Left ventricle myocardium inferior (tissue), 1 donor: ENCODE results near the gene WDR37. TPM values are rescaled to one million over a fixed set of nuclear protein-coding genes. Genes with fewer than 3 reads are reported as not detected.

Experiments used
- DNase-seq: peaks from one replicate; pipeline ENCODE4 v3.0.0-alpha.2; 2020
- H3K27ac ChIP-seq: fragments of 200-600 bp; replicated peaks from 2 replicates; pipeline ENCODE4 v1.8.0; 2021
- H3K27me3 ChIP-seq: fragments of 200-600 bp; 2 replicates; pipeline ENCODE4 v1.8.0; 2021; ENCODE audit warnings: low read depth
- H3K36me3 ChIP-seq: fragments of 200-600 bp; 2 replicates; pipeline ENCODE4 v1.8.0; 2021
- H3K4me1 ChIP-seq: fragments of 200-600 bp; 2 replicates; pipeline ENCODE4 v1.8.0; 2021
- H3K4me3 ChIP-seq: fragments of 200-600 bp; 2 replicates; pipeline ENCODE4 v1.8.0; 2021; ENCODE audit warnings: mild to moderate bottlenecking, moderate library complexity
- H3K9me3 ChIP-seq: fragments of 200-600 bp; replicated peaks from 2 replicates; pipeline ENCODE4 v1.8.0; 2021
- intact Hi-C: fragments of 100-400 bp; cut with micrococcal nuclease; formaldehyde crosslinking; loops from one replicate; pipeline ENCODE4 v1.11.0; 2022
- total RNA-seq: library from RNA; stranded (reverse); fragmentation: NEBNext Ultra II Directional; extraction: Animal tissue kit (Norgen Biotek cat#: 25700); gene quantifications from one replicate; pipeline ENCODE4 v1.2.1, GENCODE V29; 2021
- TF ChIP-seq, protein P1 (sequence below): fragments of 200-600 bp; IDR thresholded peaks from 2 replicates; pipeline ENCODE4 v1.8.0; 2021; ENCODE audit warnings: antibody characterized with exemption, mild to moderate bottlenecking, borderline replicate concordance
- donor health status: DM: no; HTN: yes; CAD: no; lungs with severe emphysema.

Gene WDR37
- total RNA-seq, 1 donor from 2014 or later, result 28.2 TPM

- TF ChIP-seq, protein P1, sequence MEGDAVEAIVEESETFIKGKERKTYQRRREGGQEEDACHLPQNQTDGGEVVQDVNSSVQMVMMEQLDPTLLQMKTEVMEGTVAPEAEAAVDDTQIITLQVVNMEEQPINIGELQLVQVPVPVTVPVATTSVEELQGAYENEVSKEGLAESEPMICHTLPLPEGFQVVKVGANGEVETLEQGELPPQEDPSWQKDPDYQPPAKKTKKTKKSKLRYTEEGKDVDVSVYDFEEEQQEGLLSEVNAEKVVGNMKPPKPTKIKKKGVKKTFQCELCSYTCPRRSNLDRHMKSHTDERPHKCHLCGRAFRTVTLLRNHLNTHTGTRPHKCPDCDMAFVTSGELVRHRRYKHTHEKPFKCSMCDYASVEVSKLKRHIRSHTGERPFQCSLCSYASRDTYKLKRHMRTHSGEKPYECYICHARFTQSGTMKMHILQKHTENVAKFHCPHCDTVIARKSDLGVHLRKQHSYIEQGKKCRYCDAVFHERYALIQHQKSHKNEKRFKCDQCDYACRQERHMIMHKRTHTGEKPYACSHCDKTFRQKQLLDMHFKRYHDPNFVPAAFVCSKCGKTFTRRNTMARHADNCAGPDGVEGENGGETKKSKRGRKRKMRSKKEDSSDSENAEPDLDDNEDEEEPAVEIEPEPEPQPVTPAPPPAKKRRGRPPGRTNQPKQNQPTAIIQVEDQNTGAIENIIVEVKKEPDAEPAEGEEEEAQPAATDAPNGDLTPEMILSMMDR, result peak; percentile 63
- Histone ChIP-seq H3K36me3 (peaks cover 77% of the 10 kb centered on the region), H3K27ac (peak overlapping the region; percentile 24), H3K9me3 (no peaks in the 10 kb centered on the region), H3K4me1 (peaks cover 37% of the 10 kb centered on the region), H3K4me3 (no peak overlapping the region), H3K27me3 (no peaks in the 10 kb centered on the region)
- DNase-seq, result peak; percentile 42
- intact Hi-C loops, result no loop called here
Observed at GRCh38 chr10:1109795-1110673, 53.8 kb downstream of the WDR37 start.

GRCh38 chr10:1110674-1111119 is 54.5 kb downstream of the WDR37 start:
- Histone ChIP-seq H3K4me3 (no peak overlapping the region), H3K27me3 (no peaks in the 10 kb centered on the region), H3K36me3 (peaks cover 74% of the 10 kb centered on the region), H3K9me3 (no peaks in the 10 kb centered on the region), H3K27ac (peak overlapping the region; percentile 24), H3K4me1 (peaks cover 44% of the 10 kb centered on the region)
- intact Hi-C loops, result no loop called here
- TF ChIP-seq, protein P1, result no peak
- no peak for DNase-seq

- Histone ChIP-seq H3K4me3 (no peak overlapping the region), H3K27ac (no peak overlapping the region), H3K36me3 (peaks cover 68% of the 10 kb centered on the region), H3K9me3 (no peaks in the 10 kb centered on the region), H3K27me3 (no peaks in the 10 kb centered on the region), H3K4me1 (peaks cover 55% of the 10 kb centered on the region)
- TF ChIP-seq, protein P1, result no peak
- no peak for DNase-seq
- intact Hi-C loops, result no loop called here
Observed at GRCh38 chr10:1114315-1114714, 58.1 kb downstream of the WDR37 start.

- intact Hi-C loops, result no loop called here
- TF ChIP-seq, protein P1, result no peak
- no peak for DNase-seq
- Histone ChIP-seq H3K4me1 (peaks cover 58% of the 10 kb centered on the region), H3K4me3 (no peak overlapping the region), H3K27ac (no peak overlapping the region), H3K27me3 (no peaks in the 10 kb centered on the region), H3K36me3 (peaks cover 72% of the 10 kb centered on the region), H3K9me3 (no peaks in the 10 kb centered on the region)
Observed at GRCh38 chr10:1114719-1115606, 58.8 kb downstream of the WDR37 start.

GRCh38 chr10:1115607-1115955 is 59.4 kb downstream of the WDR37 start:
- H3K36me3 ChIP-seq, result peaks cover 73% of the 10 kb centered on the region

More at GRCh38 chr10:1115607-1115955, 59.4 kb downstream of the WDR37 start:
- no peaks in the 10 kb centered on the region for H3K27me3 ChIP-seq
- TF ChIP-seq, protein P1, result no peak
- H3K27ac ChIP-seq, result no peak overlapping the region
- intact Hi-C loops, result no loop called here
- no peak for DNase-seq
- H3K9me3 ChIP-seq, result no peaks in the 10 kb centered on the region
- H3K4me3 ChIP-seq, result no peak overlapping the region
- H3K4me1 ChIP-seq, result peaks cover 52% of the 10 kb centered on the region
